SK-N-SH (cell line): Measurements from ENCODE around the gene TBPL1. TPM values are rescaled to one million over a fixed set of nuclear protein-coding genes. Genes with fewer than 3 reads are reported as not detected.

ENCODE experiments used
- CTCF ChIA-PET: fragments of 300-600, 350-600 bp; formaldehyde crosslinking; extraction: SDS; loops from one replicate; lab custom pipeline; 2021; lab: Yijun Ruan, JAX
- POLR2A ChIA-PET: fragments of 350-600 bp; sonication (Branson Sonifier 250); formaldehyde crosslinking; extraction: SDS; loops from one replicate; lab custom pipeline; 2020; ENCODE audit warnings: antibody characterized with exemption, inconsistent platforms; lab: Yijun Ruan, JAX
- DNase-seq: peaks from one replicate; pipeline ENCODE4 v3.0.0; 2012
- H2AFZ ChIP-seq: fragments of 200-600 bp; sonication (generic); 2 replicates; pipeline ENCODE4 v1.8.1; 2016; ENCODE audit warnings: antibody characterized with exemption, mild to moderate bottlenecking, low read depth
- H3F3A ChIP-seq: fragments of 200-600 bp; sonication (generic); replicated peaks from 2 replicates; pipeline ENCODE3; 2016; ENCODE audit warnings: antibody characterized with exemption, mild to moderate bottlenecking; ENCODE audit not compliant: insufficient read depth
- H3K27ac ChIP-seq, 2 experiments: fragments of 200-500 bp in 1 of 2; fragments of 200-600 bp in 1 of 2; sonication (Bioruptor generic) in 1 of 2; sonication (generic), shearing (Covaris generic) in 1 of 2; 2 replicates each; pipeline versions ENCODE4 v1.5.1 to v1.6.1; 2014 to 2016; ENCODE audit warnings: low read depth in 2 of 2, inconsistent platforms in 1 of 2, low read length in 1 of 2, mild to moderate bottlenecking in 1 of 2, mixed read lengths in 1 of 2
- H3K27me3 ChIP-seq: fragments of 200-600 bp; sonication (generic), shearing (Covaris generic); 2 replicates; pipeline ENCODE4 v1.6.1; 2016; ENCODE audit warnings: mixed run types; ENCODE audit not compliant: insufficient read depth
- H3K36me3 ChIP-seq, 2 experiments: fragments of 200-500 bp in 1 of 2; fragments of 200-600 bp in 1 of 2; sonication (Bioruptor generic) in 1 of 2; sonication (generic) in 1 of 2; replicated peaks in 1 of 2; 2 replicates each; pipeline versions ENCODE3 to v1.5.1; 2014 to 2016; ENCODE audit warnings: low read length in 1 of 2, mild to moderate bottlenecking in 1 of 2; ENCODE audit not compliant: insufficient read depth in 2 of 2, control insufficient read depth in 1 of 2
- H3K4me1 ChIP-seq, 2 experiments: fragments of 200-500 bp in 1 of 2; fragments of 200-600 bp in 1 of 2; sonication (Bioruptor generic) in 1 of 2; sonication (generic), shearing (Covaris generic) in 1 of 2; 2 replicates each; pipeline versions ENCODE4 v1.5.1 to v1.6.1; 2014 to 2016; ENCODE audit warnings: low read depth in 1 of 2, low read length in 1 of 2, mixed run types in 1 of 2; ENCODE audit not compliant: insufficient read depth in 2 of 2, control insufficient read depth in 1 of 2
- H3K4me2 ChIP-seq: fragments of 200-600 bp; sonication (generic), shearing (Covaris generic); 2 replicates; pipeline ENCODE4 v1.6.1; 2017; ENCODE audit warnings: mixed run types
- H3K4me3 ChIP-seq, 2 experiments: fragments of 200-500 bp in 1 of 2; fragments of 200-600 bp in 1 of 2; sonication (Bioruptor generic) in 1 of 2; sonication (generic), shearing (Covaris generic) in 1 of 2; 2 replicates each; pipeline versions ENCODE4 v1.5.1 to v1.8.1; 2014 to 2016; ENCODE audit warnings: low read depth in 2 of 2, inconsistent platforms in 1 of 2, low read length in 1 of 2, mild to moderate bottlenecking in 1 of 2, mixed read lengths in 1 of 2, moderate library complexity in 1 of 2
- H3K79me2 ChIP-seq: fragments of 200-600 bp; sonication (generic); 2 replicates; pipeline ENCODE4 v1.8.1; 2017; ENCODE audit warnings: mild to moderate bottlenecking; ENCODE audit not compliant: insufficient read depth
- H3K9ac ChIP-seq: fragments of 200-600 bp; sonication (generic); 2 replicates; pipeline ENCODE4 v1.6.1; 2017; ENCODE audit warnings: mixed run types
- H3K9me2 ChIP-seq: fragments of 200-600 bp; sonication (generic); 2 replicates; pipeline ENCODE4 v1.6.1; 2017; ENCODE audit warnings: mixed run types
- H3K9me3 ChIP-seq: fragments of 200-600 bp; sonication (generic); 2 replicates; pipeline ENCODE4 v1.6.1; 2017; ENCODE audit warnings: mixed run types, mild to moderate bottlenecking, moderate library complexity
- H4K20me1 ChIP-seq: fragments of 200-600 bp; sonication (generic); 2 replicates; pipeline ENCODE4 v1.6.1; 2017; ENCODE audit warnings: mild to moderate bottlenecking, mixed run types; ENCODE audit not compliant: insufficient read depth
- CHD2 ChIP-seq: fragments of 150-350 bp; IDR thresholded peaks from 2 replicates; pipeline ENCODE4 v1.6.1; 2018; ENCODE audit warnings: low read length; ENCODE audit not compliant: partially characterized antibody
- ELF1 ChIP-seq: IDR thresholded peaks from 2 replicates; pipeline ENCODE4 v1.4.0; 2012
- EP300 ChIP-seq, 2 experiments: IDR thresholded peaks; 2 replicates each; pipeline versions ENCODE4 v1.4.0 to v1.6.1; 2012; ENCODE audit warnings: borderline replicate concordance in 1 of 2, low read depth in 1 of 2, low read length in 1 of 2
- FOSL2 ChIP-seq: IDR thresholded peaks from 2 replicates; pipeline ENCODE4 v1.4.0; 2012; ENCODE audit warnings: low read depth, mild to moderate bottlenecking, moderate library complexity, borderline replicate concordance
- FOXJ3 ChIP-seq: sonication (generic); formaldehyde crosslinking; IDR thresholded peaks from 2 replicates; pipeline ENCODE4 v1.5.1; 2020; ENCODE audit warnings: mild to moderate bottlenecking, missing genetic modification reagents
- FOXM1 ChIP-seq: IDR thresholded peaks from 2 replicates; pipeline ENCODE4 v1.4.0; 2012; ENCODE audit warnings: low read depth, mild to moderate bottlenecking
- GABPA ChIP-seq: IDR thresholded peaks from 2 replicates; pipeline ENCODE4 v1.4.0; 2012; ENCODE audit warnings: low read depth, mild to moderate bottlenecking
- GATA2 ChIP-seq: sonication (generic); formaldehyde crosslinking; IDR thresholded peaks from 2 replicates; pipeline ENCODE4 v1.5.0; 2020; ENCODE audit warnings: mild to moderate bottlenecking, missing genetic modification reagents
- JUND ChIP-seq: IDR thresholded peaks from 2 replicates; pipeline ENCODE4 v1.4.0; 2012
- MAX ChIP-seq: IDR thresholded peaks from 2 replicates; pipeline ENCODE4 v1.4.0; 2012; ENCODE audit warnings: low read depth
- MEF2A ChIP-seq: IDR thresholded peaks from 2 replicates; pipeline ENCODE4 v1.4.0; 2012; ENCODE audit warnings: low read depth, borderline replicate concordance
- MXI1 ChIP-seq: IDR thresholded peaks from 2 replicates; pipeline ENCODE4 v1.6.1; 2012; ENCODE audit warnings: mild to moderate bottlenecking, low read depth, low read length, improper control_type of control experiment
- NRF1 ChIP-seq: IDR thresholded peaks from 2 replicates; pipeline ENCODE4 v1.6.1; 2012; ENCODE audit warnings: low read depth, mild to moderate bottlenecking, low read length
- POLR2AphosphoS5 ChIP-seq: IDR thresholded peaks from 2 replicates; pipeline ENCODE4 v1.6.1; 2012; ENCODE audit warnings: low read depth, low read length
- RAD21 ChIP-seq: IDR thresholded peaks from 2 replicates; pipeline ENCODE4 v1.6.1; 2012; ENCODE audit warnings: mild to moderate bottlenecking, low read length
- RCOR1 ChIP-seq: fragments of 150-350 bp; IDR thresholded peaks from 2 replicates; pipeline ENCODE4 v1.6.1; 2017; ENCODE audit warnings: antibody characterized with exemption, low read length
- RFX5 ChIP-seq: IDR thresholded peaks from 2 replicates; pipeline ENCODE4 v1.6.1; 2012; ENCODE audit warnings: mild to moderate bottlenecking, improper control_type of control experiment, low read length
- RXRA ChIP-seq: IDR thresholded peaks from 2 replicates; pipeline ENCODE4 v1.4.0; 2012; ENCODE audit warnings: low read depth, mild to moderate bottlenecking, borderline replicate concordance
- SMC3 ChIP-seq: IDR thresholded peaks from 2 replicates; pipeline ENCODE4 v1.6.1; 2012; ENCODE audit warnings: low read depth, low read length, improper control_type of control experiment
- TCF12 ChIP-seq: IDR thresholded peaks from 2 replicates; pipeline ENCODE4 v1.4.0; 2012
- TEAD4 ChIP-seq: IDR thresholded peaks from 2 replicates; pipeline ENCODE4 v1.4.0; 2012; ENCODE audit warnings: mild to moderate bottlenecking, borderline replicate concordance; ENCODE audit not compliant: insufficient read depth
- YY1 ChIP-seq: IDR thresholded peaks from 2 replicates; pipeline ENCODE4 v1.4.0; 2012; ENCODE audit warnings: low read depth, mild to moderate bottlenecking
- WGBS: methylation state at CpG from one replicate; pipeline ENCODE4 v1.1.6; 2017; ENCODE audit warnings: low lambda C conversion rate; 5-methylcytosine and 5-hydroxymethylcytosine counted together
- polyA plus RNA-seq, 3 experiments: library from polyadenylated mRNA; depleted of rRNA; stranded (reverse); fragments of >200 nt; gene quantifications; 2 replicates each; pipeline ENCODE4 v1.2.3, GENCODE V29; 2012
- TF ChIP-seq, protein P1 (sequence below): IDR thresholded peaks from 2 replicates; pipeline ENCODE4 v1.4.0; 2012; ENCODE audit warnings: low read depth, borderline replicate concordance
- TF ChIP-seq, protein P2 (sequence below): fragments of 200-600 bp; sonication (generic); IDR thresholded peaks from 2 replicates; pipeline ENCODE4 v1.6.1; 2017; ENCODE audit warnings: antibody characterized with exemption, mild to moderate bottlenecking, moderate library complexity

TBPL1 gene
- polyA plus RNA-seq, 1 of the 3 experiments (the other 2 are of a cell fraction) = 16.3 TPM

- POLR2A ChIA-PET = no interaction called here
- DNase-seq = no peak
- H4K20me1 ChIP-seq = no peaks in the 10 kb centered on the region
- H3K36me3 ChIP-seq = peaks cover 51 to 84% of the 10 kb centered on the region in 2 experiments
- CTCF ChIA-PET = interaction anchor here (1.2 to 2.1 kb wide), 2 partner anchors 13 to 63 kb away, joined by 4 to 6 read pairs; no protein-coding TSS in a partner anchor
- no peaks in the 10 kb centered on the region for H3K9me3 ChIP-seq
- no peaks in the 10 kb centered on the region for H3K27me3 ChIP-seq
- H3K79me2 ChIP-seq = no peaks in the 10 kb centered on the region
- no peak overlapping the region for H3K4me2 ChIP-seq
- H3K4me3 ChIP-seq = no peak overlapping the region
- peaks cover 11% of the 10 kb centered on the region for H3F3A ChIP-seq
- no peaks in the 10 kb centered on the region for H3K4me1 ChIP-seq
- TF ChIP-seq EP300 (IDR thresholded peaks at IDR 0.05; ENCODE audit: borderline replicate concordance in 1 of 2, low read depth in 1 of 2, low read length in 1 of 2) = no peak
- no peak for TF ChIP-seq TEAD4
- no peak for TF ChIP-seq FOXM1
- no peak for TF ChIP-seq MEF2A
- TF ChIP-seq JUND = no peak
- no peak for TF ChIP-seq GATA2 (CRISPR knock-in tag)
- no peak for TF ChIP-seq ELF1
- TF ChIP-seq, protein P1, sequence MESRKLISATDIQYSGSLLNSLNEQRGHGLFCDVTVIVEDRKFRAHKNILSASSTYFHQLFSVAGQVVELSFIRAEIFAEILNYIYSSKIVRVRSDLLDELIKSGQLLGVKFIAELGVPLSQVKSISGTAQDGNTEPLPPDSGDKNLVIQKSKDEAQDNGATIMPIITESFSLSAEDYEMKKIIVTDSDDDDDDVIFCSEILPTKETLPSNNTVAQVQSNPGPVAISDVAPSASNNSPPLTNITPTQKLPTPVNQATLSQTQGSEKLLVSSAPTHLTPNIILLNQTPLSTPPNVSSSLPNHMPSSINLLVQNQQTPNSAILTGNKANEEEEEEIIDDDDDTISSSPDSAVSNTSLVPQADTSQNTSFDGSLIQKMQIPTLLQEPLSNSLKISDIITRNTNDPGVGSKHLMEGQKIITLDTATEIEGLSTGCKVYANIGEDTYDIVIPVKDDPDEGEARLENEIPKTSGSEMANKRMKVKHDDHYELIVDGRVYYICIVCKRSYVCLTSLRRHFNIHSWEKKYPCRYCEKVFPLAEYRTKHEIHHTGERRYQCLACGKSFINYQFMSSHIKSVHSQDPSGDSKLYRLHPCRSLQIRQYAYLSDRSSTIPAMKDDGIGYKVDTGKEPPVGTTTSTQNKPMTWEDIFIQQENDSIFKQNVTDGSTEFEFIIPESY = no peak
- TF ChIP-seq, protein P2, sequence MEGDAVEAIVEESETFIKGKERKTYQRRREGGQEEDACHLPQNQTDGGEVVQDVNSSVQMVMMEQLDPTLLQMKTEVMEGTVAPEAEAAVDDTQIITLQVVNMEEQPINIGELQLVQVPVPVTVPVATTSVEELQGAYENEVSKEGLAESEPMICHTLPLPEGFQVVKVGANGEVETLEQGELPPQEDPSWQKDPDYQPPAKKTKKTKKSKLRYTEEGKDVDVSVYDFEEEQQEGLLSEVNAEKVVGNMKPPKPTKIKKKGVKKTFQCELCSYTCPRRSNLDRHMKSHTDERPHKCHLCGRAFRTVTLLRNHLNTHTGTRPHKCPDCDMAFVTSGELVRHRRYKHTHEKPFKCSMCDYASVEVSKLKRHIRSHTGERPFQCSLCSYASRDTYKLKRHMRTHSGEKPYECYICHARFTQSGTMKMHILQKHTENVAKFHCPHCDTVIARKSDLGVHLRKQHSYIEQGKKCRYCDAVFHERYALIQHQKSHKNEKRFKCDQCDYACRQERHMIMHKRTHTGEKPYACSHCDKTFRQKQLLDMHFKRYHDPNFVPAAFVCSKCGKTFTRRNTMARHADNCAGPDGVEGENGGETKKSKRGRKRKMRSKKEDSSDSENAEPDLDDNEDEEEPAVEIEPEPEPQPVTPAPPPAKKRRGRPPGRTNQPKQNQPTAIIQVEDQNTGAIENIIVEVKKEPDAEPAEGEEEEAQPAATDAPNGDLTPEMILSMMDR = no peak
- TF ChIP-seq RXRA = no peak
- TF ChIP-seq RFX5 = no peak
- no peak for TF ChIP-seq TCF12
- TF ChIP-seq MAX = no peak
- no peak for TF ChIP-seq NRF1
- WGBS = 92% methylated on average over 1 of the region's 1 CpG
- no peaks in the 10 kb centered on the region for H3K9me2 ChIP-seq
- no peak overlapping the region for H2AFZ ChIP-seq
- H3K9ac ChIP-seq = no peak overlapping the region
- no peak overlapping the region for H3K27ac ChIP-seq
Observed at GRCh38 chr6:133985970-133986369, 32.9 kb downstream of the TBPL1 start.

- Histone ChIP-seq H3K9me2 (no peaks in the 10 kb centered on the region), H3K4me2 (no peak overlapping the region), H3K4me1 (0 out of 4 replicates have a peak, but pooled peaks cover 0 to 6% of the 10 kb centered on the region in 2 experiments), H3K27me3 (no peaks in the 10 kb centered on the region), H4K20me1 (no peaks in the 10 kb centered on the region), H3K27ac (no peak overlapping the region), H3K79me2 (no peaks in the 10 kb centered on the region), H3K4me3 (no peak overlapping the region), H3K36me3 (peaks cover 42 to 76% of the 10 kb centered on the region in 2 experiments), H3F3A (peaks cover 19% of the 10 kb centered on the region), H3K9ac (no peak overlapping the region), H3K9me3 (no peaks in the 10 kb centered on the region), H2AFZ (no peak overlapping the region)
- 98% methylated on average over 2 of the region's 2 CpGs for WGBS
- ChIA-PET CTCF (interaction anchor here (1.0 to 1.5 kb wide), 2 partner anchors 13 to 17 kb away, joined by 4 to 9 read pairs; no protein-coding TSS in a partner anchor), POLR2A (no interaction called here)
- DNase-seq = no peak
- TF ChIP-seq FOXJ3 (CRISPR knock-in tag) = no peak
- TF ChIP-seq, protein P1 = no peak
- no peak for TF ChIP-seq MAX
- no peak for TF ChIP-seq MEF2A
- TF ChIP-seq GATA2 (CRISPR knock-in tag) = no peak
- no peak for TF ChIP-seq MXI1
- no peak for TF ChIP-seq SMC3
- TF ChIP-seq GABPA = no peak
- TF ChIP-seq RXRA = no peak
- no peak for TF ChIP-seq FOSL2
- TF ChIP-seq YY1 = no peak
- TF ChIP-seq RAD21 = no peak
- no peak for TF ChIP-seq POLR2AphosphoS5
- TF ChIP-seq CHD2 = no peak
- no peak for TF ChIP-seq RCOR1
- no peak for TF ChIP-seq ELF1
Observed at GRCh38 chr6:133986942-133987341, 33.9 kb downstream of the TBPL1 start.
